BLaER1 treated with 17β-estradiol and CSF1 and Interleukin-3, amounts not matched to agents 10 nM and 100 nM (cell line): ENCODE data around the gene KIF1C.
A peak's percentile ranks its signal among the peaks of the same experiment; 100 is the strongest.
"Not testable (repeated sequence)": the region's sequence is repeated elsewhere in the genome, so short reads cannot be mapped to it uniquely, and the experiment has no call there.

Experiments used
- H3K27ac ChIP-seq, 11 experiments: shearing (Covaris generic); formaldehyde crosslinking; 2 replicates each; pipeline ENCODE4 v1.8.1; 2022
- H3K27me3 ChIP-seq, 11 experiments: shearing (Covaris generic); formaldehyde crosslinking; 2 replicates each; pipeline ENCODE4 v1.8.1; 2022
- H3K36me3 ChIP-seq, 11 experiments: shearing (Covaris generic); formaldehyde crosslinking; 2 replicates each; pipeline ENCODE4 v1.8.1; 2022
- H3K4me1 ChIP-seq, 10 experiments: shearing (Covaris generic); formaldehyde crosslinking; 2 replicates each; pipeline ENCODE4 v1.8.1; 2022
- H3K4me2 ChIP-seq, 11 experiments: shearing (Covaris generic); formaldehyde crosslinking; 2 replicates each; pipeline ENCODE4 v1.8.1; 2022
- H3K4me3 ChIP-seq, 10 experiments: shearing (Covaris generic); formaldehyde crosslinking; 2 replicates each; pipeline ENCODE4 v1.8.1; 2022
- H3K9ac ChIP-seq, 11 experiments: shearing (Covaris generic); formaldehyde crosslinking; 2 replicates each; pipeline ENCODE4 v1.8.1; 2022
- H3K9me3 ChIP-seq, 11 experiments: shearing (Covaris generic); formaldehyde crosslinking; replicated peaks in 1 of 11; 2 replicates each; pipeline ENCODE4 v1.8.1; 2022
- H4K20me1 ChIP-seq, 11 experiments: shearing (Covaris generic); formaldehyde crosslinking; 2 replicates each; pipeline ENCODE4 v1.8.1; 2022
- Cebpa-rat ChIP-seq, 11 experiments: shearing (Covaris generic); IDR thresholded peaks; 2 replicates each; pipeline ENCODE4 v1.8.1; 2022

KIF1C gene

DNA sequence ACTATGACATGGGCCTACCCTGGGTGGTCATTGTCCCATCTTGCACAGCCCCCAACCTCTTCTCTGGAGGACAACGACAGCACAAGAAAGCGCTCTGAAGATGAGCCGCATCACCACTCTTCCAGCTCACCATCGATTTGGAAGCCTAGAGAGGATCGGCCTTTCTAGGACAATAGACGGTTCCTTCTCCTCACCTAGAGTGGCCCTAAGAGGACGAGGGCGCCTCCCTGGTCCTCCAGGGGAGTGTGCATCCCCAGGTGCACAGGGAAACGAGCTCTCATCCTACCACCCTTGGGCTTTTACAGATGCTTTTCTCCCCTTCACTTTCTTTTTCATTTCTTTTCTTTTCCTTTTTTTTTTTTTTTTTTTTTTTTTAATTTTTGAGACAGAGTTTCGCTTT, 57.8 kb downstream of the KIF1C start:
- Histone ChIP-seq H3K9me3 (peaks cover 0 to 18% (median 10%) of the 10 kb centered on the region in 11 experiments; a peak in 14 of 22 replicates), H3K27ac (no peak overlapping the region), H3K4me1 (peaks cover 0 to 7% (median 0%) of the 10 kb centered on the region in 10 experiments; a peak in 1 of 20 replicates), H3K36me3 (no peaks in the 10 kb centered on the region), H3K9ac (no peak overlapping the region), H3K27me3 (no peaks in the 10 kb centered on the region), H3K4me3 (no peak overlapping the region), H4K20me1 (no peaks in the 10 kb centered on the region), H3K4me2 (no peak overlapping the region)
- no peak for TF ChIP-seq Cebpa-rat (IDR thresholded peaks at IDR 0.05)

DNA sequence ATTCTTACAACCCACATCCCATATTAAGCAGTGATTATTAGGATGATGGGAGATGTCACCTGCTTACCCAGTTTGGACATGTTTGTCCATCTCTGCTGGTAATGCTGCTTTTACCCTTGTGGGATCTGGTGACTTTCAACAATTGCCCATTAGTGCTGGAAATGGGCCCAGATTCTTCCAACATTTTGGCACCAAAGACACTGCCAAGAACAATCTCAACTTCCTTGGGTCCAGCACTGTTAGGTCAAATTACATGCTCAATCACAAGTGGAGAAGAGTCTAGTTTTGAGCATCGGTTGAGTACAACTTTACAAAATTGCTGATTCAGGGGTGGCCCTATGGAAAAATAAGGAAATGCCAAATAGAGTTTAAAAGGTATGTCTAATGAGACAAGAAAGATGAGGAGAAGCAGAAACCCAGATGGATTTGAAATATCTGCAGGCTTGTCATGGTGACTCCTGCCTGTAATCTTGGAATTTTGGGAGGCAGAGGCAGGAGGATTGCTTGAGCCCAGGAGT, 67.5 kb downstream of the KIF1C start:
- no peak overlapping the region for H3K9ac ChIP-seq
- no peak overlapping the region for H3K4me3 ChIP-seq
- TF ChIP-seq Cebpa-rat (IDR thresholded peaks at IDR 0.05): no peak
- peaks cover 0 to 24% (median 6%) of the 10 kb centered on the region in 10 experiments; a peak in 8 of 20 replicates for H3K4me1 ChIP-seq
- no peaks in the 10 kb centered on the region for H3K36me3 ChIP-seq
- H3K27ac ChIP-seq: no peak overlapping the region
- H3K9me3 ChIP-seq: no peaks in the 10 kb centered on the region
- no peaks in the 10 kb centered on the region for H3K27me3 ChIP-seq
- H3K4me2 ChIP-seq: no peak overlapping the region
- no peaks in the 10 kb centered on the region for H4K20me1 ChIP-seq

DNA sequence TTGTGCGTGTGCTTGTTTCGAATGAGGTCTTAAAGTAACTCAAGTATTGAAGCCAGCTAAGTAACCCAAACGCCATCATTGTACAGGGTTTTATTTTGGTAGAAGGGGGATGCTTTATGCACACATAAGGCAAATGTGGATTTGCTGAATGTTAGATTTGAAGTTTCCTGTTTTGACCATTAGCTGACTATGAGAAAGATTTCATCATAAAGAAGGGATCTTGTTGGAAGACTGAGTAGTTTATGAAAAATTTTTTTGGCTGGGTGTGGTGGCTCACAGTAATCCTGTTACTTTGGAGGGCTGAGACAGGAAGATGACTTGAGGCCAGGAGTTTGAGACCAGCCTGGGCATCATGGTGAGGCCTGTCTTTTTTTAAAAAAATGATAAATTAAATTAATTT, 70.5 kb downstream of the KIF1C start:
- H3K36me3 ChIP-seq: no peaks in the 10 kb centered on the region
- H3K4me1 ChIP-seq: peaks cover 0 to 20% (median 0%) of the 10 kb centered on the region in 10 experiments; a peak in 6 of 20 replicates

DNA sequence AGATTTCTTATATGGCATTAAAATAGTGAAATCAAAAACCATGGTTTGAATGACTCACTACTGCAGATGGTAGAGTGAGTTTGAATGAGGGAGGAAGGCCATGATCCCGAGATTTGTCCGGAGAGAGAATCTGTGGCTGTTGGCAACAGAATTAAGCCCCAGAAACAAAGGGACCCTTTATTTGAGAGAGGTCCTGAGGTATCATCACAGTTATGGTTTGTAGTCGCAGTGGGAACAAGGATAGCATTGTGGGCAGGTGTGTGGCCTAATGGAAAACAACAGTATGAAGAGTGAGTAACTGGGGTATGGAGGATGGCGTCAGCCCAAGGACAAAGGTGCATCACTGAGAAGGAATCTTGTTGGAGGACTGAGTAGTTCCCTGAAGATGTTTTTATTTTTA, 72.0 kb downstream of the KIF1C start:
- H4K20me1 ChIP-seq: no peaks in the 10 kb centered on the region
- no peak overlapping the region for H3K27ac ChIP-seq
- TF ChIP-seq Cebpa-rat (IDR thresholded peaks at IDR 0.05): no peak
- H3K4me3 ChIP-seq: no peak overlapping the region
- H3K36me3 ChIP-seq: no peaks in the 10 kb centered on the region
- H3K9me3 ChIP-seq: no peaks in the 10 kb centered on the region
- H3K4me1 ChIP-seq: peaks cover 0 to 20% (median 0%) of the 10 kb centered on the region in 10 experiments; a peak in 6 of 20 replicates
- no peak overlapping the region for H3K9ac ChIP-seq
- H3K27me3 ChIP-seq: no peaks in the 10 kb centered on the region
- no peak overlapping the region for H3K4me2 ChIP-seq

More for the DNA sequence above, 70.5 kb downstream of the KIF1C start:
- Histone ChIP-seq H4K20me1 (no peaks in the 10 kb centered on the region), H3K9me3 (no peaks in the 10 kb centered on the region), H3K4me3 (no peak overlapping the region), H3K27me3 (no peaks in the 10 kb centered on the region), H3K4me2 (peak overlapping the region in 3 of 11 experiments; percentile 46 to 75 (median 53); a peak in 5 of 22 replicates), H3K9ac (peak overlapping the region in 2 of 11 experiments; percentile 25; a peak in 2 of 22 replicates), H3K27ac (peak overlapping the region in 4 of 11 experiments; percentile 27 to 66 (median 52); a peak in 6 of 22 replicates)
- TF ChIP-seq Cebpa-rat (IDR thresholded peaks at IDR 0.05): no peak

- H3K9ac ChIP-seq, H3K27me3 ChIP-seq, H3K27ac ChIP-seq, H4K20me1 ChIP-seq, H3K4me3 ChIP-seq, H3K36me3 ChIP-seq, H3K4me2 ChIP-seq: not testable (repeated sequence)
- H3K4me1 ChIP-seq: peaks cover 9 to 27% (median 22%) of the 10 kb centered on the region in 10 experiments; a peak in 19 of 20 replicates
- H3K9me3 ChIP-seq: peaks cover 0 to 26% (median 10%) of the 10 kb centered on the region in 11 experiments; a peak in 16 of 22 replicates
Observed at GRCh38 chr17:5075472-5075871, 77.7 kb downstream of the KIF1C start.

DNA sequence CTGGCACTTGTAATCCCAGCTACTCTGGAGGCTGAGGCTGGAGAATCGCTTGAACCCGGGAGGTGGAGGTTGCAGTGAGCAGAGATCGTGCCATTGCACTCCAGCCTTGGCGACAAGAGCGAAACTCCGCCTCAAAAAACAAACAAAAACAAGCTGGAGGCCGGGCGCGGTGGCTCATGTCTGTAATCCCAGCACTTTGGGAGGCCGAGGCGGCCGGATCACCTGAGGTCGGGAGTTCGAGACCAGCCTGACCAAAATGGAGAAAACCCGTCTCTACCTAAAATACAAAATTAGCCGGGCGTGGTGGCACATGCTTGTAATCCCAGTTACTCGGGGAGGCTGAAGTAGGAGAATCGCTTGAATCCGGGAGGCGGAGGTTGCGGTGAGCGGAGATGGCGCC, 79.5 kb downstream of the KIF1C start:
- not testable (repeated sequence) for H3K27ac ChIP-seq, H3K9ac ChIP-seq, H4K20me1 ChIP-seq, H3K27me3 ChIP-seq
- Histone ChIP-seq H3K4me3 (peak overlapping the region in 2 of 10 experiments; percentile 70 to 74; a peak in 2 of 20 replicates), H3K36me3 (peaks cover under 1 to 20% (median 11%) of the 10 kb centered on the region in 11 experiments; a peak in 13 of 22 replicates), H3K4me2 (peak overlapping the region in 7 of 11 experiments; percentile 67 to 96 (median 88); a peak in 6 of 22 replicates), H3K4me1 (peaks cover 9 to 27% (median 22%) of the 10 kb centered on the region in 10 experiments; a peak in 19 of 20 replicates), H3K9me3 (peaks cover 11 to 44% (median 28%) of the 10 kb centered on the region in 11 experiments)

GRCh38 chr17:5077781-5078105, 80.0 kb downstream of the KIF1C start:
- H3K36me3 ChIP-seq: peaks cover 3 to 25% (median 15%) of the 10 kb centered on the region in 11 experiments; a peak in 15 of 22 replicates
- no peaks in the 10 kb centered on the region for H4K20me1 ChIP-seq
- peak overlapping the region; percentile 67 to 96 (median 92) for H3K4me2 ChIP-seq
- H3K9ac ChIP-seq: peak overlapping the region; percentile 74 to 87 (median 81)
- TF ChIP-seq Cebpa-rat (IDR thresholded peaks at IDR 0.05): no peak
- no peaks in the 10 kb centered on the region for H3K27me3 ChIP-seq
- peaks cover 16 to 48% (median 32%) of the 10 kb centered on the region in 11 experiments for H3K9me3 ChIP-seq
- peak overlapping the region; percentile 55 to 78 (median 71) for H3K4me3 ChIP-seq
- H3K4me1 ChIP-seq: peaks cover 9 to 27% (median 22%) of the 10 kb centered on the region in 10 experiments; a peak in 19 of 20 replicates
- H3K27ac ChIP-seq: peak overlapping the region; percentile 70 to 87 (median 84); a peak in 21 of 22 replicates
